H1 (cell line): ENCODE results near the gene ZNF568. TPM values are rescaled to one million over a fixed set of nuclear protein-coding genes. Genes with fewer than 3 reads are reported as not detected.

Experiments
- CTCF ChIA-PET: fragments of 300-600 bp; sonication (Branson Sonifier 250); formaldehyde crosslinking; loops from one replicate; lab custom pipeline; 2021; ENCODE audit not compliant: partially characterized antibody; lab: Charles Lee
- POLR2A ChIA-PET: fragments of 300-600 bp; sonication (Branson Sonifier 250); formaldehyde crosslinking; loops from one replicate; lab custom pipeline; 2021; ENCODE audit warnings: inconsistent platforms; ENCODE audit not compliant: partially characterized antibody; lab: Charles Lee
- DNase-seq, 2 experiments: peaks; one replicate each; pipeline versions ENCODE4 v3.0.0 to v3.0.0-alpha.2; 2010 to 2022; ENCODE audit warnings: low spot score in 2 of 2, low read depth in 1 of 2, mixed read lengths in 1 of 2
- FAIRE-seq: peaks from 2 replicates; lab custom pipeline; 2011; peaks lifted over from hg19 to GRCh38; lab: Jason Lieb, UNC
- H2AFZ ChIP-seq: 2 replicates; pipeline ENCODE4 v1.8.1; 2012; ENCODE audit warnings: low read length, inconsistent platforms
- H2AK5ac ChIP-seq: 2 replicates; pipeline ENCODE4 v1.6.1; 2013; ENCODE audit warnings: low read depth, low read length
- H2BK120ac ChIP-seq: replicated peaks from 2 replicates; pipeline ENCODE3; 2013; ENCODE audit warnings: low read depth, low read length, inconsistent platforms
- H2BK12ac ChIP-seq: 2 replicates; pipeline ENCODE4 v1.6.1; 2013; ENCODE audit warnings: low read depth, low read length
- H2BK15ac ChIP-seq: 2 replicates; pipeline ENCODE4 v1.6.1; 2013; ENCODE audit warnings: low read length
- H2BK20ac ChIP-seq: 2 replicates; pipeline ENCODE4 v1.6.1; 2013; ENCODE audit warnings: low read length
- H2BK5ac ChIP-seq: 2 replicates; pipeline ENCODE4 v1.6.1; 2013; ENCODE audit warnings: low read depth, low read length
- H3K14ac ChIP-seq: 2 replicates; pipeline ENCODE4 v1.6.1; 2013; ENCODE audit warnings: inconsistent platforms; ENCODE audit not compliant: insufficient read length
- H3K18ac ChIP-seq: 2 replicates; pipeline ENCODE4 v1.6.1; 2013; ENCODE audit warnings: low read length; ENCODE audit errors: extremely low read depth
- H3K23ac ChIP-seq: 2 replicates; pipeline ENCODE4 v1.6.1; 2013; ENCODE audit warnings: inconsistent platforms; ENCODE audit not compliant: insufficient read length
- H3K23me2 ChIP-seq: 2 replicates; pipeline ENCODE4 v1.6.1; 2013; ENCODE audit warnings: low read depth, low read length
- H3K27ac ChIP-seq: 2 replicates; pipeline ENCODE4 v1.6.1; 2011; ENCODE audit warnings: low read depth, low read length, inconsistent platforms
- H3K27me3 ChIP-seq, 4 experiments: replicated peaks in 1 of 4; 1 replicate in 1 of 4; 2 replicates in 3 of 4; pipeline versions ENCODE4 v1.6.1 to v1.8.1; 2011 to 2013; ENCODE audit warnings: low read length in 3 of 4, mild to moderate bottlenecking in 3 of 4, inconsistent platforms in 2 of 4, mixed read lengths in 2 of 4, moderate library complexity in 1 of 4; ENCODE audit not compliant: control insufficient read depth in 3 of 4, insufficient read depth in 3 of 4; ENCODE audit errors: extremely low read depth in 1 of 4
- H3K36me3 ChIP-seq, 4 experiments: 2 replicates each; pipeline versions ENCODE4 v1.6.1 to v1.8.1; 2011 to 2013; ENCODE audit warnings: mild to moderate bottlenecking in 4 of 4, low read length in 3 of 4, moderate library complexity in 2 of 4, control low read depth in 1 of 4, inconsistent platforms in 1 of 4; ENCODE audit not compliant: insufficient read depth in 4 of 4, control insufficient read depth in 2 of 4
- H3K4ac ChIP-seq: replicated peaks from 2 replicates; pipeline ENCODE3; 2013; ENCODE audit warnings: low read length, low read depth, mixed read lengths, inconsistent platforms; ENCODE audit not compliant: insufficient read length
- H3K4me1 ChIP-seq, 4 experiments: replicated peaks in 1 of 4; 1 replicate in 1 of 4; 2 replicates in 3 of 4; pipeline versions ENCODE4 v1.6.1 to v1.8.1; 2011 to 2013; ENCODE audit warnings: low read length in 3 of 4, inconsistent platforms in 2 of 4, mixed read lengths in 1 of 4; ENCODE audit not compliant: insufficient read depth in 4 of 4, control insufficient read depth in 3 of 4
- H3K4me2 ChIP-seq, 2 experiments: 2 replicates each; pipeline versions ENCODE4 v1.6.1 to v1.8.1; 2011 to 2013; ENCODE audit warnings: low read depth in 2 of 2, low read length in 2 of 2, control low read depth in 1 of 2, inconsistent platforms in 1 of 2, mild to moderate bottlenecking in 1 of 2; ENCODE audit not compliant: insufficient read depth in 1 of 2
- H3K4me3 ChIP-seq, 4 experiments: fragments of 200-600, 300-600 bp in 1 of 4; sonication (generic), shearing (Covaris generic), sonication (Bioruptor Twin) in 1 of 4; 2 replicates each; pipeline versions ENCODE4 v1.5.1 to v1.8.1; 2011 to 2016; ENCODE audit warnings: low read length in 4 of 4, low read depth in 3 of 4, control low read depth in 2 of 4, inconsistent platforms in 2 of 4, mild to moderate bottlenecking in 2 of 4, mixed read lengths in 1 of 4, moderate library complexity in 1 of 4; ENCODE audit not compliant: insufficient read depth in 2 of 4; ENCODE audit errors: extremely low read depth in 1 of 4
- H3K56ac ChIP-seq: replicated peaks from 2 replicates; pipeline ENCODE3; 2013; ENCODE audit warnings: low read depth, mild to moderate bottlenecking, mixed read lengths, low read length, inconsistent platforms; ENCODE audit not compliant: insufficient read length
- H3K79me1 ChIP-seq: 2 replicates; pipeline ENCODE4 v1.6.1; 2013; ENCODE audit warnings: low read depth, low read length, control low read depth
- H3K79me2 ChIP-seq, 2 experiments: 2 replicates each; pipeline versions ENCODE4 v1.6.1 to v1.8.1; 2012 to 2013; ENCODE audit warnings: low read length in 2 of 2, mild to moderate bottlenecking in 2 of 2, inconsistent platforms in 1 of 2; ENCODE audit not compliant: insufficient read depth in 2 of 2, control insufficient read depth in 1 of 2
- H3K9ac ChIP-seq, 4 experiments: replicated peaks in 1 of 4; 1 replicate in 1 of 4; 2 replicates in 3 of 4; pipeline versions ENCODE4 v1.6.1 to v1.8.1; 2011 to 2013; ENCODE audit warnings: low read depth in 3 of 4, low read length in 3 of 4, control low read depth in 2 of 4, mild to moderate bottlenecking in 2 of 4, moderate library complexity in 2 of 4, inconsistent platforms in 1 of 4; ENCODE audit errors: extremely low read depth in 1 of 4
- H3K9me3 ChIP-seq, 2 experiments: 2 replicates each; pipeline versions ENCODE4 v1.6.1 to v1.8.1; 2012 to 2013; ENCODE audit warnings: mild to moderate bottlenecking in 2 of 2, moderate library complexity in 2 of 2, control low read depth in 1 of 2, inconsistent platforms in 1 of 2, low read depth in 1 of 2, low read length in 1 of 2, mixed read lengths in 1 of 2; ENCODE audit not compliant: insufficient read depth in 2 of 2
- H4K20me1 ChIP-seq, 2 experiments: replicated peaks in 1 of 2; 2 replicates each; pipeline versions ENCODE3 to v1.8.1; 2011 to 2013; ENCODE audit warnings: inconsistent platforms in 2 of 2, low read length in 2 of 2, mild to moderate bottlenecking in 1 of 2; ENCODE audit not compliant: insufficient read depth in 2 of 2, control insufficient read depth in 1 of 2
- H4K5ac ChIP-seq: 2 replicates; pipeline ENCODE4 v1.6.1; 2013; ENCODE audit warnings: low read length, low read depth, mixed read lengths, inconsistent platforms; ENCODE audit not compliant: insufficient read length
- H4K8ac ChIP-seq: 2 replicates; pipeline ENCODE4 v1.8.0; 2013; ENCODE audit warnings: mild to moderate bottlenecking, moderate library complexity, low read length, inconsistent platforms; ENCODE audit not compliant: insufficient read depth; ENCODE audit errors: extremely low read depth
- H4K91ac ChIP-seq: replicated peaks from 2 replicates; pipeline ENCODE3; 2013; ENCODE audit warnings: low read length, mixed read lengths, inconsistent platforms; ENCODE audit not compliant: insufficient read length
- BCL11A ChIP-seq, 2 experiments: IDR thresholded peaks; one replicate each; pipeline ENCODE4 v1.6.1; 2011; ENCODE audit warnings: low read depth in 2 of 2, low read length in 2 of 2, mild to moderate bottlenecking in 2 of 2
- CHD1 ChIP-seq: IDR thresholded peaks from 2 replicates; pipeline ENCODE4 v1.6.1; 2012; ENCODE audit warnings: low read depth, low read length, improper control_type of control experiment
- GABPA ChIP-seq: IDR thresholded peaks from 2 replicates; pipeline ENCODE4 v1.6.1; 2011; ENCODE audit warnings: mild to moderate bottlenecking, low read length, moderate library complexity, borderline replicate concordance; ENCODE audit not compliant: insufficient read depth
- GTF2F1 ChIP-seq: IDR thresholded peaks from 2 replicates; pipeline ENCODE4 v1.6.1; 2012; ENCODE audit warnings: low read depth, low read length, improper control_type of control experiment, borderline replicate concordance
- HDAC6 ChIP-seq: IDR thresholded peaks from one replicate; pipeline ENCODE4 v1.7.1; 2012; ENCODE audit warnings: low read depth, mild to moderate bottlenecking, inconsistent platforms, low read length, moderate library complexity
- JUN ChIP-seq: IDR thresholded peaks from 2 replicates; pipeline ENCODE4 v1.6.1; 2011; ENCODE audit warnings: low read depth, mild to moderate bottlenecking, improper control_type of control experiment, low read length
- POLR2AphosphoS5 ChIP-seq: IDR thresholded peaks from 2 replicates; pipeline ENCODE4 v1.6.1; 2011; ENCODE audit warnings: low read depth, low read length
- RXRA ChIP-seq: IDR thresholded peaks from 2 replicates; pipeline ENCODE4 v1.6.1; 2011; ENCODE audit warnings: low read depth, mild to moderate bottlenecking, low read length, moderate library complexity; ENCODE audit not compliant: insufficient read depth
- SIRT6 ChIP-seq: IDR thresholded peaks from one replicate; pipeline ENCODE4 v1.7.1; 2012; ENCODE audit warnings: low read length, inconsistent platforms
- SIX5 ChIP-seq: IDR thresholded peaks from 2 replicates; pipeline ENCODE4 v1.6.1; 2011; ENCODE audit warnings: mild to moderate bottlenecking, low read depth, low read length
- SP4 ChIP-seq: IDR thresholded peaks from 2 replicates; pipeline ENCODE4 v1.6.1; 2012; ENCODE audit warnings: low read length, inconsistent platforms
- TCF12 ChIP-seq: IDR thresholded peaks from 2 replicates; pipeline ENCODE4 v1.6.1; 2011; ENCODE audit warnings: low read depth, mild to moderate bottlenecking, low read length
- TEAD4 ChIP-seq: IDR thresholded peaks from 2 replicates; pipeline ENCODE4 v1.6.1; 2012; ENCODE audit warnings: low read depth, low read length, inconsistent platforms, mixed read lengths
- USF2 ChIP-seq: IDR thresholded peaks from 2 replicates; pipeline ENCODE4 v1.6.1; 2011; ENCODE audit warnings: low read length, improper control_type of control experiment
- YY1 ChIP-seq: IDR thresholded peaks from 2 replicates; pipeline ENCODE4 v1.6.1; 2011; ENCODE audit warnings: low read depth, mild to moderate bottlenecking, low read length
- WGBS, 2 experiments: shearing (Covaris generic) in 1 of 2; methylation state at CpG; one replicate each; pipeline versions ENCODE4 v1.1.6 to v1.1.7; 2013 to 2015; ENCODE audit warnings: low lambda C conversion rate in 2 of 2, mixed read lengths in 2 of 2, inconsistent platforms in 1 of 2, low coverage in 1 of 2, missing lambda C conversion rate in 1 of 2; ENCODE audit not compliant: insufficient replicate concordance in 2 of 2, insufficient coverage in 1 of 2, insufficient read length in 1 of 2; ENCODE audit errors: extremely low coverage in 1 of 2, missing lambda C conversion rate in 1 of 2; 5-methylcytosine and 5-hydroxymethylcytosine counted together
- polyA plus RNA-seq, 7 experiments: library from polyadenylated mRNA; depleted of rRNA in 3 of 7; stranded (reverse) in 5 of 7; unstranded in 2 of 7; fragments of >200 nt in 5 of 7; fragments of 200-250 nt in 2 of 7; gene quantifications; 1 replicate in 5 of 7; 2 replicates in 1 of 7; 4 replicates in 1 of 7; pipeline versions ENCODE4 v1.2.1 to v1.2.3, GENCODE V29; 2011 to 2013; ENCODE audit warnings: missing spikeins in 2 of 7, mixed read lengths in 2 of 7
- total RNA-seq: library from RNA; stranded (reverse); fragmentation: NEBNext Ultra II Directional; extraction: Animal tissue kit (Norgen Biotek cat#: 25700); gene quantifications from 2 replicates; pipeline ENCODE4 v1.2.1, GENCODE V29; 2021

ZNF568 gene
- total and polyA plus RNA-seq, 2 of the 8 experiments (the other 6 are each of a cell fraction or from before 2014, with no cell fraction given), result 1.6 to 2.4 TPM

GRCh38 chr19:36931684-36932083 is 15.6 kb downstream of the ZNF568 start:
- FAIRE-seq (no peak), DNase-seq (no peak)
- Histone ChIP-seq H3K9ac (no peak overlapping the region), H4K91ac (no peak overlapping the region), H2BK15ac (no peak overlapping the region), H2AK5ac (no peak overlapping the region), H3K27ac (no peak overlapping the region), H3K18ac (no peak overlapping the region), H3K27me3 (no peaks in the 10 kb centered on the region), H2BK20ac (no peak overlapping the region), H4K5ac (no peak overlapping the region), H2BK5ac (no peak overlapping the region), H3K56ac (no peak overlapping the region), H3K4me3 (no peak overlapping the region), H2BK12ac (no peak overlapping the region), H2BK120ac (no peak overlapping the region), H3K23me2 (no peaks in the 10 kb centered on the region), H4K20me1 (no peaks in the 10 kb centered on the region), H3K79me2 (no peaks in the 10 kb centered on the region), H2AFZ (no peak overlapping the region), H3K79me1 (no peaks in the 10 kb centered on the region), H3K4me1 (no peaks in the 10 kb centered on the region), H3K4ac (no peak overlapping the region), H3K4me2 (no peak overlapping the region), H3K9me3 (peaks cover 23 to 39% of the 10 kb centered on the region in 2 experiments), H3K36me3 (peaks cover 0 to 5% (median under 1%) of the 10 kb centered on the region in 4 experiments; a peak in 3 of 8 replicates), H4K8ac (no peak overlapping the region), H3K14ac (no peak overlapping the region), H3K23ac (no peak overlapping the region)
- CTCF ChIA-PET, result no interaction called here
- POLR2A ChIA-PET, result no interaction called here
- WGBS, 2 experiments, result 89% methylated on average over 2 of the region's 2 CpGs; no CpG with 5 or more reads in 1 of the 2 experiments
- TF ChIP-seq POLR2AphosphoS5 (no peak), RXRA (no peak), JUN (no peak), SIRT6 (no peak), YY1 (no peak), TEAD4 (no peak), GABPA (no peak), HDAC6 (no peak), SP4 (no peak), GTF2F1 (no peak), USF2 (no peak), BCL11A (IDR thresholded peaks at IDR 0.05; ENCODE audit: low read depth in 2 of 2, low read length in 2 of 2) (no peak), CHD1 (no peak), SIX5 (no peak), TCF12 (no peak)
